Ishikawa (cell line): Measurements from ENCODE around the gene PIK3AP1.

ENCODE experiments used
- CEBPB ChIP-seq: IDR thresholded peaks from 2 replicates; pipeline ENCODE4 v1.6.1; 2012
- CREB1 ChIP-seq: IDR thresholded peaks from 2 replicates; pipeline ENCODE4 v1.6.1; 2012; ENCODE audit warnings: low read depth
- EGR1 ChIP-seq: IDR thresholded peaks from 2 replicates; pipeline ENCODE4 v1.6.1; 2012
- EP300 ChIP-seq: IDR thresholded peaks from 2 replicates; pipeline ENCODE4 v1.6.1; 2012; ENCODE audit warnings: borderline replicate concordance
- FOXM1 ChIP-seq: IDR thresholded peaks from 2 replicates; pipeline ENCODE4 v1.6.1; 2012; ENCODE audit warnings: low read depth, borderline replicate concordance
- NFIC ChIP-seq: IDR thresholded peaks from 2 replicates; pipeline ENCODE4 v1.6.1; 2012
- RAD21 ChIP-seq: IDR thresholded peaks from 2 replicates; pipeline ENCODE4 v1.6.1; 2012; ENCODE audit warnings: low read depth
- TAF1 ChIP-seq: IDR thresholded peaks from 2 replicates; pipeline ENCODE4 v1.6.1; 2012; ENCODE audit warnings: low read depth, mild to moderate bottlenecking
- TCF12 ChIP-seq: IDR thresholded peaks from 2 replicates; pipeline ENCODE4 v1.6.1; 2012; ENCODE audit warnings: low read depth
- TEAD4 ChIP-seq: IDR thresholded peaks from 2 replicates; pipeline ENCODE4 v1.6.1; 2012
- YY1 ChIP-seq: IDR thresholded peaks from 2 replicates; pipeline ENCODE4 v1.6.1; 2012; ENCODE audit warnings: low read depth
- ZBTB7A ChIP-seq: IDR thresholded peaks from 2 replicates; pipeline ENCODE4 v1.6.1; 2012; ENCODE audit warnings: low read depth
- TF ChIP-seq, protein P1 (sequence below): IDR thresholded peaks from 2 replicates; pipeline ENCODE4 v1.6.1; 2012
- TF ChIP-seq, protein P2 (sequence below): IDR thresholded peaks from 2 replicates; pipeline ENCODE4 v1.6.1; 2012; ENCODE audit warnings: low read depth, mild to moderate bottlenecking
- TF ChIP-seq, protein P3 (sequence below): IDR thresholded peaks from 2 replicates; pipeline ENCODE4 v1.6.1; 2012

The PIK3AP1 gene

DNA sequence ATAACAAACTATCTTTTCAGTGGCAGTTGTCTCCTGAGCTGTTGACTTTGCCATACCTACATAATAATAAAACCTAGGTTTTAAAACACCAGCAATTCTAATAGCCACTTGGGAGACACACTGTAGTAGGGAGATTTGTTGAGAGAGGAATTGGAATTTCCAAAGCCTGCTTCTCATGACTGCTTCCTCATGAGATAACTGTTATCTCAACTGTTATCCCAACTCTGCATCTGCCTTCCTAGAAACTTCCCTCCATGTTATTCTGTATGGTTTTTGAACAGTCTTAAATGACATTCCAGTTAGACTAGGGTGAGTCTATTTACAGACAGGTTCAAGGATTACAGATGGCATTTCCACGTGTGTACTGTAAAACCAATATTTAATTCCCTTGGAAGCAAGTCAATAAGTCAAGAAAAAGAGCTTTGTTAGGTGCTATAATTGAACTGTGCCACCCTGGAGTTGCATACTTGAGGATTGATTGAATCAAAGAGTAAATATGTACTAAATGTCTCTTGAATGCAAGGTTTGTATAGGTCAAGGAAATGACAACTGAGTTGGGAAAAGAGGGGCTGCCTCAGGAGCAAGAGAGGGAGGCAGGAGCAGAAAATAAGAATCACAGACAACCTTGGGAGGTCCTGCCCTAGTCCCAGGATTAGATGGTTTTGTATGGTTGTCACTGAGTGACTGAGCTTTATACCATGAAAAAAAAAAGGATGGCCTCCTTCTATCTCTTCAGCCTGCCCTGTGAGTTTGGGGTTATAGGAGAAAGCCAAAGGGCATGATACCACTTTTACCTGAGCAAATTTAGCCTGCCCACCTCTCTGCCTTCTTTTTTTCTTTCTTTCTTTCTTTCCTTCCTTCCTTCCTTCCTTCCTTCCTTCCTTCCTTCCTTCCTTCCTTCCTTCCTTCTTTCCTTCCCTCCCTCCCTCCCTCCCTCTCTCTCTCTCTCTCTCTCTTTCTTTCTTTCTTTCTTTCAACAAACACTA is 123.6 kb downstream of the PIK3AP1 start:
- TF ChIP-seq, protein P1, sequence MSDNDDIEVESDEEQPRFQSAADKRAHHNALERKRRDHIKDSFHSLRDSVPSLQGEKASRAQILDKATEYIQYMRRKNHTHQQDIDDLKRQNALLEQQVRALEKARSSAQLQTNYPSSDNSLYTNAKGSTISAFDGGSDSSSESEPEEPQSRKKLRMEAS: no peak
- TF ChIP-seq NFIC (no peak), ZBTB7A (no peak), EGR1 (no peak), RAD21 (no peak), TAF1 (no peak), TEAD4 (no peak), CREB1 (no peak), EP300 (no peak), FOXM1 (no peak), TCF12 (no peak), CEBPB (no peak), YY1 (no peak)
- TF ChIP-seq, protein P2, sequence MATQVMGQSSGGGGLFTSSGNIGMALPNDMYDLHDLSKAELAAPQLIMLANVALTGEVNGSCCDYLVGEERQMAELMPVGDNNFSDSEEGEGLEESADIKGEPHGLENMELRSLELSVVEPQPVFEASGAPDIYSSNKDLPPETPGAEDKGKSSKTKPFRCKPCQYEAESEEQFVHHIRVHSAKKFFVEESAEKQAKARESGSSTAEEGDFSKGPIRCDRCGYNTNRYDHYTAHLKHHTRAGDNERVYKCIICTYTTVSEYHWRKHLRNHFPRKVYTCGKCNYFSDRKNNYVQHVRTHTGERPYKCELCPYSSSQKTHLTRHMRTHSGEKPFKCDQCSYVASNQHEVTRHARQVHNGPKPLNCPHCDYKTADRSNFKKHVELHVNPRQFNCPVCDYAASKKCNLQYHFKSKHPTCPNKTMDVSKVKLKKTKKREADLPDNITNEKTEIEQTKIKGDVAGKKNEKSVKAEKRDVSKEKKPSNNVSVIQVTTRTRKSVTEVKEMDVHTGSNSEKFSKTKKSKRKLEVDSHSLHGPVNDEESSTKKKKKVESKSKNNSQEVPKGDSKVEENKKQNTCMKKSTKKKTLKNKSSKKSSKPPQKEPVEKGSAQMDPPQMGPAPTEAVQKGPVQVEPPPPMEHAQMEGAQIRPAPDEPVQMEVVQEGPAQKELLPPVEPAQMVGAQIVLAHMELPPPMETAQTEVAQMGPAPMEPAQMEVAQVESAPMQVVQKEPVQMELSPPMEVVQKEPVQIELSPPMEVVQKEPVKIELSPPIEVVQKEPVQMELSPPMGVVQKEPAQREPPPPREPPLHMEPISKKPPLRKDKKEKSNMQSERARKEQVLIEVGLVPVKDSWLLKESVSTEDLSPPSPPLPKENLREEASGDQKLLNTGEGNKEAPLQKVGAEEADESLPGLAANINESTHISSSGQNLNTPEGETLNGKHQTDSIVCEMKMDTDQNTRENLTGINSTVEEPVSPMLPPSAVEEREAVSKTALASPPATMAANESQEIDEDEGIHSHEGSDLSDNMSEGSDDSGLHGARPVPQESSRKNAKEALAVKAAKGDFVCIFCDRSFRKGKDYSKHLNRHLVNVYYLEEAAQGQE: no peak
- TF ChIP-seq, protein P3, sequence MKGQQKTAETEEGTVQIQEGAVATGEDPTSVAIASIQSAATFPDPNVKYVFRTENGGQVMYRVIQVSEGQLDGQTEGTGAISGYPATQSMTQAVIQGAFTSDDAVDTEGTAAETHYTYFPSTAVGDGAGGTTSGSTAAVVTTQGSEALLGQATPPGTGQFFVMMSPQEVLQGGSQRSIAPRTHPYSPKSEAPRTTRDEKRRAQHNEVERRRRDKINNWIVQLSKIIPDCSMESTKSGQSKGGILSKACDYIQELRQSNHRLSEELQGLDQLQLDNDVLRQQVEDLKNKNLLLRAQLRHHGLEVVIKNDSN: no peak

DNA sequence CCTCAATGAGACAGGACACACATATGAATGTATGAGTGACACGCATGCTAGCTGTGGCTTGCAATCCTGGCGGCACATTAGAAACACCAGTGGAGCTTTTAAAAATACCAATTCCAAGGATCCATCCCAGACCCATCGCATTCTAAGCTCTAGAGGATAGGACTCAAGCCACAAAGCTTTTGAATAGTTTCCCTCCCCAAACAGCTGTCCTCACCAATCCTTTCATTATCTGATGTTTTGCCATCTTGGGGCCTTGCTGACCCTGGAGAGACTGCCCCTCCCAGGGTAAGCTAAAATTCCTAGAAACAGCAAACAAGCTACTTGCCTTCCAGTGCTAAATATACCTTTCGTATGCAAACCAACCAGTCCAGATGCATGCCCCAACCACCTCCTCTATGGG is 124.6 kb downstream of the PIK3AP1 start:
- TF ChIP-seq TEAD4 (no peak), YY1 (no peak), FOXM1 (no peak), NFIC (no peak), CEBPB (no peak), TAF1 (no peak), RAD21 (no peak), CREB1 (no peak), ZBTB7A (no peak), EGR1 (no peak), TCF12 (no peak)
- TF ChIP-seq, protein P3: no peak
- TF ChIP-seq, protein P2: no peak

DNA sequence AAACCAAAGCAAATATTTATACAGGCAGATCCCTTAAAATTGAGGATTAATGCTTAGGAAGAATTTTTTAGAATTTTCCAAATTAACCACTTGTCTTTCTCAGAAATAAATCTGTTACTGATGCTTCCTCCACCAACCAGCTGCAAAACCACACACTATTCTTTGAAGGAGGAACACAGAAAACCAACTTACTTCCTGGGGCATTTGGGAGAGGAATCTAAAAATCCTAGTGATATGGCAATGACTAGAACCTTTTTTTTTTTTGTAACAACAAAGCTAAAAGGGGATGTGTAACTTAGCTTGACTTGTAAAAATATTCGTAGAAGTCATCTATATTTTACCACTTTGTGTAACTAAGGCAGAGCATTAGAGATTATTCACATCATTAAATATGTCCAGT is 128.4 kb downstream of the PIK3AP1 start:
- TF ChIP-seq ZBTB7A: no peak
- TF ChIP-seq, protein P1: no peak
- TF ChIP-seq, protein P3: no peak
- TF ChIP-seq NFIC: no peak
- no peak for TF ChIP-seq CREB1
- TF ChIP-seq FOXM1: no peak
- TF ChIP-seq EP300: no peak
- no peak for TF ChIP-seq CEBPB
- TF ChIP-seq RAD21: no peak
- no peak for TF ChIP-seq TCF12
- TF ChIP-seq TAF1: no peak
- TF ChIP-seq YY1: no peak
- TF ChIP-seq TEAD4: no peak

DNA sequence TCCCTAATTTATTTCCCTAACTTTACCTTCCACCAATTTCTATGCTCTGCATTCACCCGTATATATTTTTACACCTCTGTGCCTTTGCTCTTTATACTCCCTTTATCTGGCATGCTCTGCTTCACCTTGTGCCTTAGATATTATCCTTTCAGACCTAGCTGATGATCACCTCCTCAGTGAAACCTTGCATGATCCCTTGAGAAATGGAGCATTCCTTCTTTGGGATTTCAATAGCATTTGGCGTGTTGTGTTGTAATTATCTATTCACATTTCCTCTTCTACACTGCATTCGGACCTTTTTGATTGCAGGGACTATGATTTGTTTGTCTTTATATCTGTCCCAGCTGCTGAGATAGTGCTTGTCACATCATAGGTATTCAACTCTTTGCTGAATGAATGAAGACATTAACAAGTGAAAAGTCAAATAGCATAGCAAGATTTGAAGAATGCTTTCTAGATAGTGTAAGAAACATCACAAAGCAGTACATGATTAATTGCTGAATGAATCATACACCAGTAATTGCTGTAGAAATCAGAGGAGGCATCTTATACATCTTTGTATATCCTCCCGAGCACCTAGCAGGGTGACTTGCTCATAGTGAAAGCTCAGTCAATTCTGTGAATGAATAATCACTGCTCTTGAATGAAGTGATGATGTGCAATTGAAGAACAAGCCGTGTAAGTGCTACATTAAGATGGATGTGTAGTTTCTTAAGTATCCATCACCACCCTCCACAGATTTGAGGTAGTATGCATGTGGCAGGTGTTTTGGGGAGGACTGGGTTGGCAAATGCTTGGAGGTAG is 131.5 kb downstream of the PIK3AP1 start:
- TF ChIP-seq TAF1 (no peak), FOXM1 (no peak), RAD21 (no peak), CEBPB (no peak), EP300 (no peak), EGR1 (no peak), NFIC (no peak)
- TF ChIP-seq, protein P3: no peak
- TF ChIP-seq, protein P1: no peak
- TF ChIP-seq, protein P2: no peak
